ENCODE data around the gene NTNG2.

- TF ChIP-seq CTCF (IDR thresholded peaks at IDR 0.05; ENCODE audit: extremely low read depth in 1 of 2, insufficient read depth in 1 of 2, low read depth in 1 of 2, low read length in 2 of 2) = no peak
- TF ChIP-seq POLR2A (IDR thresholded peaks at IDR 0.05; ENCODE audit: low read depth, low read length) = no peak
- TF ChIP-seq EZH2 (IDR thresholded peaks at IDR 0.05; ENCODE audit: borderline replicate concordance, low read depth, low read length, severe bottlenecking) = no peak
- no peak for TF ChIP-seq POLR2AphosphoS5 (IDR thresholded peaks at IDR 0.05; ENCODE audit: insufficient read depth, low read depth, low read length)
- no peak for TF ChIP-seq MAX (IDR thresholded peaks at IDR 0.05; ENCODE audit: insufficient read depth, insufficient read length)
- TF ChIP-seq FOS (IDR thresholded peaks at IDR 0.05; ENCODE audit: borderline replicate concordance, insufficient read depth, low read length) = no peak
- no peak for TF ChIP-seq GATA2 (IDR thresholded peaks at IDR 0.05; ENCODE audit: insufficient read depth, insufficient read length, low read depth, low read length)
- no peak for TF ChIP-seq MYC (IDR thresholded peaks at IDR 0.05; ENCODE audit: low read depth, low read length)
- TF ChIP-seq JUN (IDR thresholded peaks at IDR 0.05; ENCODE audit: borderline replicate concordance, insufficient read depth, insufficient read length, low read depth) = no peak
Measured at GRCh38 chr9:132245465-132245864, 83.6 kb downstream of the NTNG2 start.
